Erythroblast (primary cell): ENCODE data around the gene SCD5.

Experiments
- GATA1 ChIP-seq: IDR thresholded peaks from 2 replicates; pipeline ENCODE4 v1.6.1; 2011; ENCODE audit warnings: low read depth, mild to moderate bottlenecking, control low read depth, low read length, moderate library complexity
- POLR2A ChIP-seq: IDR thresholded peaks from 2 replicates; pipeline ENCODE4 v1.6.1; 2011; ENCODE audit warnings: mild to moderate bottlenecking, low read length

DNA sequence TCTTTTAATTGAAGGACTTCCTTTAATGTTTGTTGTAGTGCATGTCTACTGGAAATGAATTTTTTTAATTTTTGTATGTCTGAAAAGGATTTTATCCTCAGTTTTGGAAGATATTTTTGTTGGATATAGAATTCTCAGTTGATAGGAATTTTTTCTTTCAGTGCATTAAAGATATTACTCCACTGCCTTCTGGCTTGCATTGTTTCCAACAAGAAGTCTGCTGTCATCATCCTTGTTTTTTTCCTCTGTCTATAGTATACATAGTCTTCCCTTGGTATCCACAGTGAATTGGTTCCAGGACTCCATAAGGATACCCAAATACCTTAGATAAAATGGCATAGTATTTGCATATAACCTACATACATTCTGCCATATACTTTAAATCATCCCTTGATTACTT is 33.5 kb downstream of the SCD5 start:
- TF ChIP-seq POLR2A (no peak), GATA1 (no peak)
